ENCODE measurements around the gene ST7. TPM values are rescaled to one million over a fixed set of nuclear protein-coding genes. Genes with fewer than 3 reads are reported as not detected.
"Not testable (repeated sequence)": the region's sequence is repeated elsewhere in the genome, so short reads cannot be mapped to it uniquely, and the experiment has no call there.

Gene ST7
- total RNA-seq, 1 donor from 2014 or later = 17.0 TPM

DNA sequence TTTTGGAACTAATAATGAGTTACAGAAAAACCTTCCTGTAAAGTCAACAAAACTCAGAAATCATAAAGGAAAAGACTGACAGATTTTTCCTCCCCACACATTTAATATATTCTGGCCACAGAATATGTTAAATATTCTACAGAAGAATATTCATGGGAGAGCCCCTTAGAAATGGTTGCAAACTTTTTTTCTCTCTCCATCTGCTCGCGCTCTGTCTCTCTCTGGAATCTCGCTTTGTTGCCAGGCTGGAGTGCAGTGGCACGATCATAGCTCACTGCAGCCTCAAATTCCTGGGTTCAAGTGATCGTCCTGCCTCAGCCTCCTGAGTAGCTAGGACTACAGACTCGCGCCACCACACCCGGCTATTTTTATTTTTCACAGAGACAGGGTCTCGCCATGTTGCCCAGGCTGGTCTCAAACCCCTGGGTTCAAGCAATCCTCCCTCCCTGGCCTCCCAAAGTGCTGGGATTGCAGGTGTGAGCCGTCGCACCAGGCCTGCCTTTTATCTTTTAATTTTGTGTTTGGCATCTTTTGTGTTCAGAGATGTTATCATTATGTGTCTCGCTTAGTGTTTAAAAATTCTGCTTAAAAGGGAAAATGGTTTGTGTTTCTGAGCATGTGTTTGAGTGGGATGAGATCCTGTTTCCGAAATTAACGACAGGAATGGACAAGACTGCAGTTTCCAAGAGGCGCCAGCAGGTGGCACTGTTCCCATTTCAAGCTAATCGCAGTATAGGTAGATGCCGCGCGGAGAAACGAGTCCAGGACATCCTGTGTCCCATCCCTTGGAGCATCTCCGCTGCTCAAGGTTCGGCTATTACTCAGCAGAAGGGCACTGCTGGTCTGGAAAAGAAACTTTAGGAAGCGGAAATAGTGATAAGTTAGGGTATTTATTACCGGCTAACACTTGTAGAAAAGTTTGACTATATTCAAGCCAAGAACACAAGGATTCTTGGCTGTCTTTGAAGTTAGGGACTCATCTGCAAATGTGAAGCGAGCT is 23.1 kb upstream of the ST7 start:
- peak; percentile 21 for DNase-seq (ENCODE audit: low read depth)
- TF ChIP-seq, protein P1, sequence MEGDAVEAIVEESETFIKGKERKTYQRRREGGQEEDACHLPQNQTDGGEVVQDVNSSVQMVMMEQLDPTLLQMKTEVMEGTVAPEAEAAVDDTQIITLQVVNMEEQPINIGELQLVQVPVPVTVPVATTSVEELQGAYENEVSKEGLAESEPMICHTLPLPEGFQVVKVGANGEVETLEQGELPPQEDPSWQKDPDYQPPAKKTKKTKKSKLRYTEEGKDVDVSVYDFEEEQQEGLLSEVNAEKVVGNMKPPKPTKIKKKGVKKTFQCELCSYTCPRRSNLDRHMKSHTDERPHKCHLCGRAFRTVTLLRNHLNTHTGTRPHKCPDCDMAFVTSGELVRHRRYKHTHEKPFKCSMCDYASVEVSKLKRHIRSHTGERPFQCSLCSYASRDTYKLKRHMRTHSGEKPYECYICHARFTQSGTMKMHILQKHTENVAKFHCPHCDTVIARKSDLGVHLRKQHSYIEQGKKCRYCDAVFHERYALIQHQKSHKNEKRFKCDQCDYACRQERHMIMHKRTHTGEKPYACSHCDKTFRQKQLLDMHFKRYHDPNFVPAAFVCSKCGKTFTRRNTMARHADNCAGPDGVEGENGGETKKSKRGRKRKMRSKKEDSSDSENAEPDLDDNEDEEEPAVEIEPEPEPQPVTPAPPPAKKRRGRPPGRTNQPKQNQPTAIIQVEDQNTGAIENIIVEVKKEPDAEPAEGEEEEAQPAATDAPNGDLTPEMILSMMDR (IDR thresholded peaks at IDR 0.05; ENCODE audit: insufficient read depth, low read length, poor library complexity, severe bottlenecking) = peak; percentile 88
- Histone ChIP-seq H3K36me3 (ENCODE audit: control insufficient read depth, insufficient read depth, low read length) (no peaks in the 10 kb centered on the region), H3K27me3 (ENCODE audit: control insufficient read depth, insufficient read depth, low read length) (no peaks in the 10 kb centered on the region), H3K4me3 (ENCODE audit: low read depth, low read length) (no peak overlapping the region)

DNA sequence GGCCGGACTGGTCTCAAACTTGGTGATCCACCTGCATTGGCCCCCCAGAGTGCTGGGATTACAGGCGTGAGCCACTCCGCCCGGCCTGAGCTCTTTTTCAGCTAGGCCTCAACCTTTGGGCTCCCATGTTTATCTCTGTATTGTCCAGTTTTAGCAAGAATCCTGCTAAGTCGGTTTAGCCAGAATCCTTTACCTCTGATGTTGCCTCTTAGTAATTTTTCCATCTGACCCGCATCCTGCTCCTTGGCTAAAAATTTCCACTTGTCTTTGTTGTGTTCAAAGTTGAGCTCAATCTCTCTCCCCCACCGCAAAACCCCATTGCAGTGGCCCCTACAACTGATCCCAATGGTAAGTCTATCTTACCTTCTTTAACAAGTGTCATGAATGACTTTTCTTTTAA is 20.7 kb upstream of the ST7 start:
- Histone ChIP-seq H3K27me3 (ENCODE audit: control insufficient read depth, insufficient read depth, low read length) (no peaks in the 10 kb centered on the region), H3K36me3 (ENCODE audit: control insufficient read depth, insufficient read depth, low read length) (no peaks in the 10 kb centered on the region), H3K4me3 (ENCODE audit: low read depth, low read length) (no peak overlapping the region)
- no peak for DNase-seq (ENCODE audit: low read depth)
- TF ChIP-seq, protein P1 (IDR thresholded peaks at IDR 0.05; ENCODE audit: insufficient read depth, low read length, poor library complexity, severe bottlenecking) = no peak

DNA sequence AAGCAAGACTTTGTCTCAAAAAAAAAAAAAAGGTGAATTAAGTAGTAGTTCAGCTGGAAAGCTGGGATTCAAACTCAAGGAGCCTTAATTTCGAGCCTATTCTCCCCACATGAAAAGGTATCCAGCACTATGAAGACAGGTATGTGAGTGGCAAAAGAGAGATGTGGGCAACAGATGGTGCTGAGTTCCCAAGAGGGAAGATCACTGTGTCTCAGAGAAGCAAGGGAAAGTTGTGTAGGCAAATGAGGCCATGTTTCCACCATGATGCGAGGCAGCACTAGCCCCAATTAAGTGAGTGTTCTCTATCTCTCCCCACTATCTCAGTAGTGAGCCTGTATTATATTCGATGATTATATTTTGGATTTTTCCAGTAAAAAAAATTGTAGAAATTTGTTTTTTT is 19.8 kb upstream of the ST7 start:
- TF ChIP-seq, protein P1 (IDR thresholded peaks at IDR 0.05; ENCODE audit: insufficient read depth, low read length, poor library complexity, severe bottlenecking) = no peak
- Histone ChIP-seq H3K27me3 (ENCODE audit: control insufficient read depth, insufficient read depth, low read length) (no peaks in the 10 kb centered on the region), H3K4me3 (ENCODE audit: low read depth, low read length) (no peak overlapping the region), H3K36me3 (ENCODE audit: control insufficient read depth, insufficient read depth, low read length) (no peaks in the 10 kb centered on the region)
- no peak for DNase-seq (ENCODE audit: low read depth)

DNA sequence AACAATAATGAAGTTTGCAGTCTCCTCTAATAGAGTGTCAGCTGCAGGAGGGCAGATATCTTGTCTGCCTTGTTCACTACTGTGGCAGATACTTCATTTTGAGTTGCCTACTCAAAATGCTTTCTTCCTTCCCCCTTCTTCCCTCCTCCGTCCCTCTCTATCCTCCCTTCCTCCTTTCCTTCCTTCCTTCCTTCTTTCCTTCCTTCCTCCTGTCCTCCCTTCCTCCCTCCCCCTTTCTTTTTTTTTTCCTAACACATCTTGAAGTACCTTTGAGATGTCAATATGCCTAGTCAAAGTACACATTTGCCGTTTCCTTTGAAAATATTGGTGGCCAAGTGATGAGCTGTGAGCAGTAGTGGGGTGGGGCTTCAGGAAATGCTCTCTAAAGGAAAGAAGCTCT is 18.7 kb upstream of the ST7 start:
- no peaks in the 10 kb centered on the region for H3K27me3 ChIP-seq (ENCODE audit: control insufficient read depth, insufficient read depth, low read length)
- TF ChIP-seq, protein P1 (IDR thresholded peaks at IDR 0.05; ENCODE audit: insufficient read depth, low read length, poor library complexity, severe bottlenecking) = no peak
- no peak for DNase-seq (ENCODE audit: low read depth)

DNA sequence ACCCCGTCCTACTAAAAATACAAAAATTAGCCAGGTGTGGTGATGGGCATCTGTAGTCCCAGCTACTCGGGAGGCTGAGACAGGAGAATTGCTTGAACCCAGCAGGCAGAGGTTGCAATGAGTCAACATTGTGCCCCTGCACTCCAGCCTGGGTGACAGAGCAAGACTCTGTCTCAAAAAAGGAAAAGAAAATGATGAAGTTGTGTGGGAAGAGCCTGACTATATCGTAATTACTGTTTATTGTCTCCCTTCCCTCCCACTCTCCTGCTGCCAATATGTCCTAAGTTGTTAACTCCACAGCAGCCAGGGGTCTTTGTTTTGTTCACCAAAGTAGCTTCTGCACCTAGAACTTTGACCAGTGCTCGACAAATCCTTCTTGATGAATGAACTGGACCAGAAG is 16.5 kb upstream of the ST7 start:
- not testable (repeated sequence) for H3K4me3 ChIP-seq (ENCODE audit: low read depth, low read length); H3K36me3 ChIP-seq (ENCODE audit: control insufficient read depth, insufficient read depth, low read length); DNase-seq (ENCODE audit: low read depth); H3K27me3 ChIP-seq (ENCODE audit: control insufficient read depth, insufficient read depth, low read length)

More for the DNA sequence above, 18.7 kb upstream of the ST7 start:
- no peaks in the 10 kb centered on the region for H3K36me3 ChIP-seq (ENCODE audit: control insufficient read depth, insufficient read depth, low read length)
- H3K4me3 ChIP-seq (ENCODE audit: low read depth, low read length) = no peak overlapping the region

DNA sequence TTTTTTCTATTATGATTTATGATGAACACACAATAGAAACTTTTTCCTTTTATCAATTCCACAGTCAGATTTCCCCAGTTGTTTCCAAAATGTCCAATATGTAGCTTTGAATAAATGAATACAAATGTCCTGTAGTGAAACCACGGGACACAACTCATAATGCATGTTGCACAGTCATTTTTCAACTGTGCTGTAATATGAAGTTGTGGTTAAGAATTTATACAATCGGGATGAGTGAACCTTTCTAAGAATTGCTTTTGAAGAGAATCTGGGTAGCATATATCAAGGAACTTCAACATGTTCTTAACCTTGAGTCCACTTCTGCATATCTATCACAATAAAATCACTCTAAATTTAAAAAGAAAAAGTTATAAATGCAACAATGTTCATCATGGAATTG is 14.6 kb upstream of the ST7 start:
- Histone ChIP-seq H3K27me3 (ENCODE audit: control insufficient read depth, insufficient read depth, low read length) (no peaks in the 10 kb centered on the region), H3K4me3 (ENCODE audit: low read depth, low read length) (no peak overlapping the region), H3K36me3 (ENCODE audit: control insufficient read depth, insufficient read depth, low read length) (no peaks in the 10 kb centered on the region)
- TF ChIP-seq, protein P1 (IDR thresholded peaks at IDR 0.05; ENCODE audit: insufficient read depth, low read length, poor library complexity, severe bottlenecking) = no peak
- DNase-seq (ENCODE audit: low read depth) = no peak

Data from kidney epithelial cell (primary cell).